GM06990 (cell line): ENCODE data around the gene RNF150.

ENCODE experiments used
- DNase-seq: peaks from one replicate; pipeline ENCODE4 v3.0.0-alpha.2; 2011; ENCODE audit not compliant: insufficient read length; ENCODE audit errors: extremely low read depth
- H3K27me3 ChIP-seq: replicated peaks from 2 replicates; pipeline ENCODE4 v1.6.0; 2011; ENCODE audit warnings: low read length; ENCODE audit not compliant: control insufficient read depth, insufficient read depth
- H3K36me3 ChIP-seq: 2 replicates; pipeline ENCODE4 v1.5.1; 2011; ENCODE audit warnings: low read length; ENCODE audit not compliant: control insufficient read depth, insufficient read depth
- H3K4me3 ChIP-seq: replicated peaks from 2 replicates; pipeline ENCODE4 v1.5.1; 2011; ENCODE audit warnings: low read depth, mild to moderate bottlenecking, control low read depth, low read length
- CTCF ChIP-seq: IDR thresholded peaks from 2 replicates; pipeline ENCODE4 v1.5.1; 2011; ENCODE audit warnings: low read length, control low read depth, mild to moderate bottlenecking, inconsistent platforms; ENCODE audit not compliant: insufficient read depth, poor library complexity, severe bottlenecking

Gene RNF150

GRCh38 chr4:141036786-141037185 is 96.5 kb downstream of the RNF150 start:
- Histone ChIP-seq H3K4me3 (no peak overlapping the region), H3K27me3 (no peaks in the 10 kb centered on the region; the same call in 1 of the 2 replicates), H3K36me3 (no peaks in the 10 kb centered on the region)
- no peak for TF ChIP-seq CTCF
- no peak for DNase-seq

- Histone ChIP-seq H3K27me3 (no peaks in the 10 kb centered on the region; the same call in 1 of the 2 replicates), H3K36me3 (no peaks in the 10 kb centered on the region), H3K4me3 (no peak overlapping the region)
- DNase-seq, result no peak
- no peak for TF ChIP-seq CTCF
Measured at GRCh38 chr4:141035920-141036319, 97.3 kb downstream of the RNF150 start.

- DNase-seq, result no peak
- no peak for TF ChIP-seq CTCF
- Histone ChIP-seq H3K27me3 (no peaks in the 10 kb centered on the region), H3K4me3 (no peak overlapping the region), H3K36me3 (no peaks in the 10 kb centered on the region)
Measured at GRCh38 chr4:141028024-141028529, 105.2 kb downstream of the RNF150 start.

- H3K4me3 ChIP-seq, result no peak overlapping the region
Measured at GRCh38 chr4:141027421-141027820, 105.8 kb downstream of the RNF150 start.

GRCh38 chr4:141026900-141027299 is 106.4 kb downstream of the RNF150 start:
- DNase-seq, result no peak
- Histone ChIP-seq H3K4me3 (no peak overlapping the region), H3K27me3 (no peaks in the 10 kb centered on the region), H3K36me3 (no peaks in the 10 kb centered on the region)
- no peak for TF ChIP-seq CTCF

More at GRCh38 chr4:141027421-141027820, 105.8 kb downstream of the RNF150 start:
- Histone ChIP-seq H3K36me3 (no peaks in the 10 kb centered on the region), H3K27me3 (no peaks in the 10 kb centered on the region)
- TF ChIP-seq CTCF, result no peak
- DNase-seq, result no peak

GRCh38 chr4:141023051-141023450 is 110.2 kb downstream of the RNF150 start:
- H3K4me3 ChIP-seq, result no peak overlapping the region
- no peaks in the 10 kb centered on the region for H3K27me3 ChIP-seq
- H3K36me3 ChIP-seq, result no peaks in the 10 kb centered on the region
- no peak for TF ChIP-seq CTCF
- DNase-seq, result no peak
